ENCODE data around the gene TMEM119. TPM values are rescaled to one million over a fixed set of nuclear protein-coding genes. Genes with fewer than 3 reads are reported as not detected.
A peak's percentile ranks its signal among the peaks of the same experiment; 100 is the strongest.
"Not testable (repeated sequence)": the region's sequence is repeated elsewhere in the genome, so short reads cannot be mapped to it uniquely, and the experiment has no call there.

The TMEM119 gene
- total RNA-seq, 1 donor from 2014 or later: not detected

GRCh38 chr12:108634341-108634751 is 36.5 kb upstream of the TMEM119 start:
- no peak for DNase-seq (ENCODE audit: low read depth in 2 of 2)

GRCh38 chr12:108633534-108634248 is 35.8 kb upstream of the TMEM119 start, which contains the start of gene SELPLG:
Gene SELPLG, minus strand, starts transcription at chr12:108633894. Its CDS starts 9,587 bp downstream, at chr12:108624307.
- no peak for DNase-seq (ENCODE audit: low read depth in 2 of 2)

- no peak for DNase-seq (ENCODE audit: low read depth in 2 of 2)
These were observed 35.2 kb upstream of the TMEM119 start for GRCh38 chr12:108633081-108633533.

GRCh38 chr12:108631261-108631660 is 33.4 kb upstream of the TMEM119 start:
- DNase-seq (ENCODE audit: low read depth in 2 of 2): not testable (repeated sequence)

- DNase-seq (ENCODE audit: low read depth in 2 of 2): no peak
These were observed 32.8 kb upstream of the TMEM119 start for GRCh38 chr12:108630481-108631207.

- peak in 1 of 2 donors; percentile 62 for DNase-seq (ENCODE audit: low read depth in 2 of 2)
These were observed 32.1 kb upstream of the TMEM119 start for GRCh38 chr12:108629824-108630476.

- no peak for DNase-seq (ENCODE audit: low read depth in 2 of 2)
These were observed 31.3 kb upstream of the TMEM119 start for GRCh38 chr12:108629151-108629550.

GRCh38 chr12:108627134-108627920 is 29.4 kb upstream of the TMEM119 start:
- no peak for DNase-seq (ENCODE audit: low read depth in 2 of 2)

- DNase-seq (ENCODE audit: low read depth in 2 of 2): no peak
These were observed 27.3 kb upstream of the TMEM119 start for GRCh38 chr12:108625228-108625627.

- no peak for DNase-seq (ENCODE audit: low read depth in 2 of 2)
These were observed 25.7 kb upstream of the TMEM119 start for GRCh38 chr12:108623577-108623976.

- DNase-seq (ENCODE audit: low read depth in 2 of 2): no peak
These were observed 25.1 kb upstream of the TMEM119 start for GRCh38 chr12:108622921-108623514.

GRCh38 chr12:108622421-108622820 is 24.5 kb upstream of the TMEM119 start:
- peak; percentile 75 to 88 for DNase-seq (ENCODE audit: low read depth in 2 of 2)

- DNase-seq (ENCODE audit: low read depth in 2 of 2): peak; percentile 64 to 74
These were observed 23.3 kb upstream of the TMEM119 start for GRCh38 chr12:108621161-108621560.

GRCh38 chr12:108620236-108620879 is 22.5 kb upstream of the TMEM119 start:
- no peak for DNase-seq (ENCODE audit: low read depth in 2 of 2)

GRCh38 chr12:108619369-108620160 is 21.7 kb upstream of the TMEM119 start:
- no peak for DNase-seq (ENCODE audit: low read depth in 2 of 2)

- not testable (repeated sequence) for DNase-seq (ENCODE audit: low read depth in 2 of 2)
These were observed 21.0 kb upstream of the TMEM119 start for GRCh38 chr12:108618953-108619274.

GRCh38 chr12:108618079-108618952 is 20.4 kb upstream of the TMEM119 start:
- peak; percentile 36 to 82 for DNase-seq (ENCODE audit: low read depth in 2 of 2)

- DNase-seq (ENCODE audit: low read depth in 2 of 2): no peak
These were observed 19.3 kb upstream of the TMEM119 start for GRCh38 chr12:108616941-108617858.

Measured in dermis microvascular lymphatic vessel endothelial cell (primary cell).